Thyroid gland (tissue), 4 donors: ENCODE measurements around the gene TM7SF3.

ENCODE experiments used
- POLR2A ChIP-seq, 2 donors: fragments of 450-650 bp; IDR thresholded peaks; one replicate each; pipeline ENCODE4 v1.6.1; 2017; ENCODE audit warnings: antibody characterized with exemption in 2 of 2, mild to moderate bottlenecking in 2 of 2, moderate library complexity in 1 of 2
- TF ChIP-seq, protein P1 (sequence below), 6 experiments: fragments of 200-600 bp in 3 of 6; fragments of 450-650 bp in 3 of 6; sonication (generic) in 3 of 6; IDR thresholded peaks; one replicate each; pipeline ENCODE4 v1.5.1; 2016 to 2019; ENCODE audit warnings: antibody characterized with exemption in 6 of 6, mild to moderate bottlenecking in 2 of 6, inconsistent platforms in 1 of 6, moderate library complexity in 1 of 6

DNA sequence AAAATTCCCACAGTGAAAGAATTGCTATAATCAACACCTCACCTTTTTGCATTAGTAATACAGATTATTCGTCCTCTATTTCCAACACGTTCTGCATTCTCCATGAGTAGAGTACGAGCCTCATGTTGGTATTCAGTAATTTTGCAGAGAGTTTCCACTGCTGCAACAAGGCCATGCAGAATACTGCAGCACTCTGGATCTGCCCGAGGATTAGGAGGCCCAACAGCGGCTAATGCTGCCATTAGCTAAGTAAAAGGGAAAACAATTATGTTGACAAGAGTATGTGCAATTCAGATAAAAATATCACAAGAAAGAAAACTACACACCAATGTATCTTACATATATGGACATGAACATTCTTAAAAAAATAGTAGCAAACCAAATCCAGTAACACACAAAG, 85.5 kb downstream of the TM7SF3 start:
- TF ChIP-seq, protein P1, sequence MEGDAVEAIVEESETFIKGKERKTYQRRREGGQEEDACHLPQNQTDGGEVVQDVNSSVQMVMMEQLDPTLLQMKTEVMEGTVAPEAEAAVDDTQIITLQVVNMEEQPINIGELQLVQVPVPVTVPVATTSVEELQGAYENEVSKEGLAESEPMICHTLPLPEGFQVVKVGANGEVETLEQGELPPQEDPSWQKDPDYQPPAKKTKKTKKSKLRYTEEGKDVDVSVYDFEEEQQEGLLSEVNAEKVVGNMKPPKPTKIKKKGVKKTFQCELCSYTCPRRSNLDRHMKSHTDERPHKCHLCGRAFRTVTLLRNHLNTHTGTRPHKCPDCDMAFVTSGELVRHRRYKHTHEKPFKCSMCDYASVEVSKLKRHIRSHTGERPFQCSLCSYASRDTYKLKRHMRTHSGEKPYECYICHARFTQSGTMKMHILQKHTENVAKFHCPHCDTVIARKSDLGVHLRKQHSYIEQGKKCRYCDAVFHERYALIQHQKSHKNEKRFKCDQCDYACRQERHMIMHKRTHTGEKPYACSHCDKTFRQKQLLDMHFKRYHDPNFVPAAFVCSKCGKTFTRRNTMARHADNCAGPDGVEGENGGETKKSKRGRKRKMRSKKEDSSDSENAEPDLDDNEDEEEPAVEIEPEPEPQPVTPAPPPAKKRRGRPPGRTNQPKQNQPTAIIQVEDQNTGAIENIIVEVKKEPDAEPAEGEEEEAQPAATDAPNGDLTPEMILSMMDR (IDR thresholded peaks at IDR 0.05) = no peak
- no peak for TF ChIP-seq POLR2A (IDR thresholded peaks at IDR 0.05)
